Thyroid gland (tissue), 4 donors: ENCODE data around the gene GPRC5A.

Experiments used
- CTCF ChIP-seq, 6 experiments: fragments of 200-600 bp in 3 of 6; fragments of 450-650 bp in 3 of 6; sonication (generic) in 3 of 6; IDR thresholded peaks; one replicate each; pipeline ENCODE4 v1.5.1; 2016 to 2019; ENCODE audit warnings: antibody characterized with exemption in 6 of 6, mild to moderate bottlenecking in 2 of 6, inconsistent platforms in 1 of 6, moderate library complexity in 1 of 6
- POLR2A ChIP-seq, 2 donors: fragments of 450-650 bp; IDR thresholded peaks; one replicate each; pipeline ENCODE4 v1.6.1; 2017; ENCODE audit warnings: antibody characterized with exemption in 2 of 2, mild to moderate bottlenecking in 2 of 2, moderate library complexity in 1 of 2

DNA sequence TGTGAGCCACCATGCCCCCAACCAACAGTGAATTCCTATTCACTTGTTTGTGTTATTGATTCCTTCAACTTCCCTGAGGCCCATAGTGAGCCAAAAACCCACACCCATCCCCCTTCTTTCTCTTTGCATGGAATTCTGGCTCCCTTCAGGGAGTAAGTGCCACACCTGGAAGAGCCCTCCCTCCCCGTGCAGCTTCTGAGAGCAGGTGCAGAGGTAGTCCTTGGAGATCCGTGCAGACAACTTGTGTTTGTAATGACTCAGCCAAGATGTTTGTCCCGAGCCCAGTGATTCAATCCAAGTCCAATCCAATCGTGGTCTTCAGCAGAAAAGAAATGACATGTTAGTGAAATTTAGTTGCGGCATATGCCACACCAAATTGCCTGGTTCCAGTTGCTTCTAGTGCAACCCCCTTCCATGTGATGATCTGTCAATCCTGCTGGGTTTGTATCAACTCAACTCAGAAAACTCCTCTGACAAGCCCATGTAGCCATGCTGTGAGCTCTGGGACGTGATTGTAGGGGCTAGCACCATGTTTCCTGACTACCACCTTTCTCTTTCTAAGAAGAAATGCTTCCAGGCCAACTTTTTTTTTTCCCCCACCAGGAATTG is 27.5 kb downstream of the GPRC5A start:
- TF ChIP-seq CTCF (IDR thresholded peaks at IDR 0.05) (no peak), POLR2A (IDR thresholded peaks at IDR 0.05) (no peak)
